IPS-18a (cell line): ENCODE data around the gene IP6K3.

Experiments
- H3K27ac ChIP-seq: one replicate; pipeline ENCODE4 v1.5.1; 2013; ENCODE audit warnings: low read length
- H3K27me3 ChIP-seq: one replicate; pipeline ENCODE4 v1.6.1; 2013; ENCODE audit warnings: mild to moderate bottlenecking, low read length; ENCODE audit not compliant: control insufficient read depth, insufficient read depth
- H3K36me3 ChIP-seq: one replicate; pipeline ENCODE4 v1.6.1; 2013; ENCODE audit warnings: low read depth, low read length; ENCODE audit not compliant: control insufficient read depth
- H3K4me1 ChIP-seq: one replicate; pipeline ENCODE4 v1.6.1; 2013; ENCODE audit warnings: low read depth, low read length; ENCODE audit not compliant: control insufficient read depth
- H3K4me3 ChIP-seq: one replicate; pipeline ENCODE4 v1.5.1; 2013; ENCODE audit warnings: low read length
- H3K9ac ChIP-seq: one replicate; pipeline ENCODE4 v1.6.1; 2013; ENCODE audit warnings: mild to moderate bottlenecking, low read length, moderate library complexity
- H3K9me3 ChIP-seq: one replicate; pipeline ENCODE4 v1.6.1; 2013; ENCODE audit warnings: low read depth, low read length; ENCODE audit not compliant: control insufficient read depth

IP6K3 gene

GRCh38 chr6:33688451-33689147, 58.1 kb downstream of the IP6K3 start:
- Histone ChIP-seq H3K36me3 (peaks cover 38% of the 10 kb centered on the region), H3K27me3 (no peaks in the 10 kb centered on the region), H3K9me3 (no peaks in the 10 kb centered on the region), H3K4me1 (no peaks in the 10 kb centered on the region), H3K4me3 (no peak overlapping the region), H3K27ac (no peak overlapping the region), H3K9ac (no peak overlapping the region)

DNA sequence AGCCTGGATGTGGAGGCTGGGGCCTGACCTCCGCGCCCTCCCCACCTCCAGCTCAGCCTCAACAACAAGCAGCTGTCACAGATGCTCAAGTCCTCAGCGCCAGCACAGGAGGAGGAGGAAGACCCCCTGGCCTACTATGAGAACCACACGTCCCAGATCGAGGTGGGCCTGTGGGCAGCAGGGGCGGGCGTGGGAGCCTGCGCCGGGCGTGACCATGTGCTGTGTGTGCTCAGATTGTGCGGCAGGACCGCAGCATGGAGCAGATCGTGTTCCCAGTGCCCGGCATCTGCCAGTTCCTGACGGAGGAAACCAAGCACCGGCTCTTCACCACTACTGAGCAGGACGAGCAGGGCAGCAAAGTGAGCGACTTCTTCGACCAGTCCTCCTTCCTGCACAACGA, 58.7 kb downstream of the IP6K3 start:
- H3K9ac ChIP-seq, result no peak overlapping the region
- H3K36me3 ChIP-seq, result peaks cover 38% of the 10 kb centered on the region
- H3K4me1 ChIP-seq, result no peaks in the 10 kb centered on the region
- no peak overlapping the region for H3K27ac ChIP-seq
- no peaks in the 10 kb centered on the region for H3K27me3 ChIP-seq
- no peak overlapping the region for H3K4me3 ChIP-seq
- no peaks in the 10 kb centered on the region for H3K9me3 ChIP-seq

DNA sequence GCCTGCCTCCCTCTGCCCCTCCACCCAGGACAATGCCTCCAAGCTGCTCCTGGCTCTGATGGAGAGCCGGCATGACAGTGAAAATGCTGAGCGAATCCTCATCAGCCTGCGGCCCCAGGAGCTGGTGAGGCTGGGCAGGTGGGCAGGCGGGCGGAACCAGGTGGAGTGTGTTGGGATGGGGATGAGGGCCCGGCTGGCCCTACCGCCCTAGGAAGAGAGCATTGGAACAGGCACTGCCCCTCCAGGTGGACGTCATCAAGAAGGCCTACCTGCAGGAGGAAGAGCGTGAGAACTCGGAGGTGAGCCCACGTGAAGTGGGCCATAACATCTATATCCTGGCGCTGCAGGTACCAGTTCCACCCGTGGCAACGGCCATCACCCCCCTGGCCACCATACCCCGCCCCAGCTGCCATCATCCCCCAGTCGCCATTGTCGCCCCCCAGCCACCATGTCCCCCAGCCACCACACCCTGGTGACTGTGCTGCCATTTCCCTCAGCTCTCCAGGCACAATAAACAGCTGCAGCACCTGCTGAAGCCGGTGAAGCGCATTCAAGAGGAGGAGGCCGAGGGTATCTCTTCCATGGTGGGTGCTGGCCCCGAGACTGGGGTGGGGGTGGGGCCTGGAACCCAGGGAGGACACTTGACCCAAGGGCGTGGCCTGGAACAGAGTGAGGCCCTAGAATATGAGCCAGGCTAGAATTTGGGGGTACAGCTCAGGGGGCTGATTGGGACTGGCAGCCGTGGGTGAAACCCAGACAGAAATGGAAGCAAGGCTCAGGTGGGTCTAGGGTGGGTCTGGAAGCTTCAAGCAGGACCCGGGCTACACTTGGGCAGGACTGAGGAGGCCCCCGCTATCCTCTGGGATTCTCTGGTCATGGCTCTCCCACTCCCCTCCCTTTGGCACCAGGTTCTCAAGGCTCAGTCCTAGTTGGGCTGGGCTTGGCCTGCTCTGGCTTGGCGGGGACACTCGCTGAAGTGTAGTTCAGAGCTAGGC, 59.4 kb downstream of the IP6K3 start:
- Histone ChIP-seq H3K9ac (no peak overlapping the region), H3K4me1 (no peaks in the 10 kb centered on the region), H3K36me3 (peaks cover 42% of the 10 kb centered on the region), H3K27me3 (no peaks in the 10 kb centered on the region), H3K27ac (no peak overlapping the region), H3K4me3 (no peak overlapping the region), H3K9me3 (no peaks in the 10 kb centered on the region)

DNA sequence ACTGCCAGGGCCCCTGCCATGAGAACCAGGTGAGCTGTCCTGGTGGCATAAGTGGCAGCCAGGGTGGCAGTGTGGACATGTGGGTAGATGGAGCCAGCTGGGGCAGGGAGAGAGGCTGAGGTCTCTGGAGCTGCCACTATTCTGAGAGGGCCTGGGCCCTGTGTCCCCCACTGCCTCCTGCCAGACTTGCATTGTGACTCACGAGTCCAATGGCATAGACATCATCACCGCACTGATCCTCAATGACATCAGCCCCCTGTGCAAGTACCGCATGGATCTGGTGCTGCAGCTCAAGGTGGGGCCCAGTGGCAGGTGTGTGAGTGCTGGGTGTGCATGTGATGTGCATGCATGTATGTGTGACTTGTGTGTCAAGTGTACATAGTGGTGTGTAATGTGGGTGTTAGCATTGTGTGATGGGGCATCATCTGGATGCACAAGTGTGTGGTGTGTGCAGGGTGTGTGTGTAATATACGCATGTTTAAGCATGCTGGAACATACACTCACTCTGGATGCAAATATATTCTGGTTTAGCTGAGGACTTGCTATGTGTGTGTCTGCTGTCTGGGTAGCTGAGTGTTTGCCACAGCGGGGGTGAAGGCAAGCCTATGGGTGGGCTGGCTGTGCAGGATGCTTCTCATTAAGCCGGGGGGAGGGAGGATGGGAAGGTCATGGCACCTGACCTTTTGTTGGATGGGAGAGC, 60.3 kb downstream of the IP6K3 start:
- no peak overlapping the region for H3K27ac ChIP-seq
- no peak overlapping the region for H3K9ac ChIP-seq
- no peaks in the 10 kb centered on the region for H3K9me3 ChIP-seq
- no peaks in the 10 kb centered on the region for H3K4me1 ChIP-seq
- H3K27me3 ChIP-seq, result no peaks in the 10 kb centered on the region
- H3K36me3 ChIP-seq, result peaks cover 36% of the 10 kb centered on the region
- no peak overlapping the region for H3K4me3 ChIP-seq

DNA sequence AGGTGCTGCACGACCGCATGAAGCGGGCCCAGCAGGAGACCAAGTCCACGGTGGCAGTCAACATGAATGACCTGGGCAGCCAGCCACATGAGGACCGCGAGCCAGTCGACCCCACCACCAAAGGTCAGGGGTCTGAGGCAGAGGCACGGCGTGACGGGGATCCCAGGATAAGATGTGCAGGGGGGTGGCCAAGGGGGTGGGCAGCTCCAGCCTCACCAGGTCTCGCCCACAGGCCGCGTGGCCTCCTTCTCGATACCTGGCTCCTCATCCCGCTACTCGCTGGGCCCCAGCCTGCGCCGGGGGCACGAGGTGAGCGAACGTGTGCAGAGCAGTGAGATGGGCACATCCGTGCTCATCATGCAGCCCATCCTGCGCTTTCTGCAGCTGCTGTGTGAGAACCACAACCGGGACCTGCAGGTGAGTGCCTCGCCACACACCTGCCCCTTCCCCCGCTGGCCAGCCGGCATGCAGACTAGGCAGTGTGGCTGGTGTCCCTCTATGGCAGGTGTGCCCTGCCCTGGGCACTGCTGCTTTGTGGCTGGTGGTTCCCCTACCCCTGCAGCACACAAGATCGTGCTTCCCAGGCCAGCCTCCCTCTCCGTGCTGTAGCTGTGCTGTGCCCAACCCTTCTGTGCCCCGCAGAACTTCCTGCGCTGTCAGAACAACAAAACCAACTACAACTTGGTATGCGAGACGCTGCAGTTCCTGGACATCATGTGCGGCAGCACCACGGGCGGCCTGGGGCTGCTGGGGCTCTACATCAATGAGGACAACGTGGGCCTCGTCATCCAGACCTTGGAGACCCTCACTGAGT, 61.1 kb downstream of the IP6K3 start:
- no peak overlapping the region for H3K27ac ChIP-seq
- H3K4me3 ChIP-seq, result no peak overlapping the region
- no peaks in the 10 kb centered on the region for H3K9me3 ChIP-seq
- no peak overlapping the region for H3K9ac ChIP-seq
- H3K27me3 ChIP-seq, result no peaks in the 10 kb centered on the region
- no peaks in the 10 kb centered on the region for H3K4me1 ChIP-seq
- H3K36me3 ChIP-seq, result peaks cover 35% of the 10 kb centered on the region

DNA sequence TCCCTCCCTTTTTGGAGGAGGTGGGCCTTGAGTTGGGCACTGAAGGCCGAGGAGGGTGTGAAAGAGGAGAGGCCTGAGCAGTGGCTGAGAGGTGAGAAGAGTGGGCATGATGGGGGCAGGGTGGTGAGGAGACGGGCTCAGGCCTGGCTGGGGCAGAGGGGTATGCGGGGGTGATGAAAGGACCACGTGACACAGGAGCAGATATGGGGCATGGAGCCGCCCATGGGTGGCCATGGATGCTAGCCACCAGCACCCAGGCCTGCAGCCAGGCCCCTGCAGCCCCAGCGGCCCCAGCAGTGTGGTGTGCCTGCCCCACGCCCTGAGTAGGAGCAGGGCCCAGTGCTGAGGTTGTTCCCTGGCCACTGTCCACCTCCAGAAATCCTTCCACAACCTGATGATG, 61.7 kb downstream of the IP6K3 start:
- no peak overlapping the region for H3K4me3 ChIP-seq
- no peak overlapping the region for H3K9ac ChIP-seq
- no peaks in the 10 kb centered on the region for H3K27me3 ChIP-seq
- no peaks in the 10 kb centered on the region for H3K9me3 ChIP-seq
- no peak overlapping the region for H3K27ac ChIP-seq
- H3K36me3 ChIP-seq, result peaks cover 41% of the 10 kb centered on the region
- no peaks in the 10 kb centered on the region for H3K4me1 ChIP-seq

GRCh38 chr6:33684428-33684896, 62.2 kb downstream of the IP6K3 start:
- Histone ChIP-seq H3K36me3 (peaks cover 47% of the 10 kb centered on the region), H3K27me3 (no peaks in the 10 kb centered on the region), H3K9ac (no peak overlapping the region), H3K9me3 (no peaks in the 10 kb centered on the region), H3K4me3 (no peak overlapping the region), H3K4me1 (no peaks in the 10 kb centered on the region), H3K27ac (no peak overlapping the region)

DNA sequence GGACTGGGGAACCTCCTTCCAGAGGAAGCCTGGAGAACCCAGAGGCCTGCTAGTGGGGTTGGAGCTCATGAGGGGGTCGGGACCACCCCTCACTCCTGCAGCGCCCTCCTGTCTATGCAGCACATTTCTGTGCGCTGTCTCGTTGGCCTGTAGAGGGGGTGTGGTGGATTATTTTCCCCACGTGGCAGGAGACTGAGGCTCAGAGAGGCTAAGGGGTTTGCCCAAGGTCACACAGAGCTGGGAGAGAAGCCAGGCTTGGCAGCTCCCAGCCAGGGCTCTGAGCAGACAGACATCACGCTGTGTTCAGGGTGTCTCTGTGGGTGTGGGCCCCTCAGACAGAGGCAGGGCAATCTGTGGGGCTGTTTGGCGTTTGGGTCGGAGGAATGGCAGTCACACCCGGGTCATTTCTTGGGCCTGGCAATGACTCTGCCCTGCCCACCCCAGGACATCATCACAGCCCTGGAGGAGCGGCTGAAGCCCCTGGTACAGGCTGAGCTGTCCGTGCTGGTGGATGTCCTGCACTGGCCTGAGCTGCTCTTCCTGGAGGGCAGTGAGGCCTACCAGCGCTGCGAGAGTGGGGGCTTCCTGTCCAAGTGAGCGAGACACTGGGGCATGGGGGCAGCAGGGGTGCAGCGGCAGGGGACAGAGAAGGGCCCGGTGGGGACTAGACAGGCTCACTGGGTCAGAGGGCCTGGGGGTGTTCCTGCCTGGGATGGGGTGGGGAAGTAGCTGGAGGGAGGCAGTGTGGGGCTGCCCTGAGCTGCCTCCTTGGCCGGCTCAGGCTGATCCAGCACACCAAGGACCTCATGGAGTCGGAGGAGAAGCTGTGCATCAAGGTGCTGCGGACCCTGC, 62.9 kb downstream of the IP6K3 start:
- Histone ChIP-seq H3K27me3 (no peaks in the 10 kb centered on the region), H3K9me3 (no peaks in the 10 kb centered on the region), H3K4me1 (no peaks in the 10 kb centered on the region), H3K4me3 (no peak overlapping the region), H3K36me3 (peaks cover 53% of the 10 kb centered on the region), H3K27ac (no peak overlapping the region), H3K9ac (no peak overlapping the region)

DNA sequence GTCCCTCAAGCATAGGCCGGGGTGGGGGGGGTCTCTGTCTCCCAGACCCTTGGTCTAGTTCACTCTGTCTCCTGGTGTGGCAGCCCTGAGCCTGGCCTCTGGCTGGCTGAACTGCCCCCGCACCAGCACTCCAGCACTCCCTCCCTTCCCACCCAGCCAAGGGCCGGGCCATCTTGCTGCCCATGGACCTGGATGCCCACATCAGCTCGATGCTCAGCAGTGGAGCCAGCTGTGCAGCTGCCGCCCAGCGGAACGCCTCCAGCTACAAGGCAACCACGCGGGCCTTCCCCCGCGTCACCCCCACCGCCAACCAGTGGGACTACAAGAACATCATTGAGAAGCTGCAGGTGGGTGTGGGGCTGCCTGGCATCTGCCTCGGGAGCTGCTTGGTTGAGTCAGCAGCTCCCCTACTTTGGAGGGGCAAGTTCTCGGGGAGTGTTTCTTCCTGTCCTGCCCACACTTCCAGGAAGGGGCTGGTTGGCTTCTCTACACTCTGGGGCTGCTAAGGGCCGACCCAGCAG, 63.6 kb downstream of the IP6K3 start:
- no peak overlapping the region for H3K9ac ChIP-seq
- no peaks in the 10 kb centered on the region for H3K9me3 ChIP-seq
- no peaks in the 10 kb centered on the region for H3K4me1 ChIP-seq
- H3K27me3 ChIP-seq, result no peaks in the 10 kb centered on the region
- no peak overlapping the region for H3K4me3 ChIP-seq
- H3K36me3 ChIP-seq, result peaks cover 51% of the 10 kb centered on the region
- H3K27ac ChIP-seq, result no peak overlapping the region

- Histone ChIP-seq H3K36me3 (peaks cover 51% of the 10 kb centered on the region), H3K9me3 (no peaks in the 10 kb centered on the region), H3K4me3 (no peak overlapping the region), H3K27ac (no peak overlapping the region), H3K4me1 (no peaks in the 10 kb centered on the region), H3K9ac (no peak overlapping the region), H3K27me3 (no peaks in the 10 kb centered on the region)
Observed at GRCh38 chr6:33682341-33682740, 64.4 kb downstream of the IP6K3 start.
